Cerebellar cortex (tissue), 1 donor: ENCODE measurements around the gene LILRB4.
"Not testable (repeated sequence)": the region's sequence is repeated elsewhere in the genome, so short reads cannot be mapped to it uniquely, and the experiment has no call there.

Experiments used
- DNase-seq: peaks from one replicate; pipeline ENCODE4 v3.0.0-alpha.2; 2015; ENCODE audit warnings: low spot score

LILRB4 gene

GRCh38 chr19:54694648-54695047 lies 31.9 kb downstream of the LILRB4 start:
- no peak for DNase-seq

GRCh38 chr19:54696117-54696548 lies 33.3 kb downstream of the LILRB4 start:
- DNase-seq: no peak

DNA sequence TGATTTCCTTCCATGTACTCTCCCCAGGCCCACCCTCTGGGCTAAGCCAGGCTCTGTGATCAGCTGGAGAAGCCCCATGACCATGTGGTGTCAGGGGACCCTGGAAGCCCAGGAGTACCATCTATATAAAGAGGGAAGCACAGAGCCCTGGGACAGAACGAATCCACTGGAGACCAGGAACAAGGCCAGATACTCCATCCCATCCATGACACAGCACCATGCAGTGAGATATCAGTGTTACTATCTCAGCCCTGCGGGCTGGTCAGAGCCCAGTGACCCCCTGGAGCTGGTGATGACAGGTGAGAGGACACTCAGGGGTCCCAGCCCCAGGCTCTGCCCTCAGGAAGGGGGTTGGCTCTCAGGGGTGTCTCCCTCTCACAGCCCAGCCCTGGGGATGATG lies 34.0 kb downstream of the LILRB4 start:
- no peak for DNase-seq

DNA sequence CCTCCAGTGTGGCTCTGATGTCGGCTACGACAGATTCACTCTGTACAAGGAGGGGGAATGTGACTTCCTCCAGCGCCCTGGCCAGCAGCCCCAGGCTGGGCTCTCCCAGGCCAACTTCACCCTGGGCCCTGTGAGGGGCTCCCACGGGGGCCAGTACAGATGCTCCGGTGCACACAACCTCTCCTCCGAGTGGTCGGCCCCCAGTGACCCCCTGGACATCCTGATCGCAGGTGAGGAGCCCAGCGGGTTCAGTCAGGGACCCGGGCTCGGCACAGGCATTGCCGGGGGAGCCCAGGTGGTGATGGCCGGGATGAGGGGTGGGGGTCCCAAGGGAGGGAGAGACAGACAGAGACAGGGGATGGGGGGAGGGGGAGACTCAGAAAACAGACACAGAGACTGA lies 34.9 kb downstream of the LILRB4 start:
- DNase-seq: not testable (repeated sequence)

- no peak for DNase-seq
These were observed 42.1 kb downstream of the LILRB4 start for GRCh38 chr19:54704928-54705327.

DNA sequence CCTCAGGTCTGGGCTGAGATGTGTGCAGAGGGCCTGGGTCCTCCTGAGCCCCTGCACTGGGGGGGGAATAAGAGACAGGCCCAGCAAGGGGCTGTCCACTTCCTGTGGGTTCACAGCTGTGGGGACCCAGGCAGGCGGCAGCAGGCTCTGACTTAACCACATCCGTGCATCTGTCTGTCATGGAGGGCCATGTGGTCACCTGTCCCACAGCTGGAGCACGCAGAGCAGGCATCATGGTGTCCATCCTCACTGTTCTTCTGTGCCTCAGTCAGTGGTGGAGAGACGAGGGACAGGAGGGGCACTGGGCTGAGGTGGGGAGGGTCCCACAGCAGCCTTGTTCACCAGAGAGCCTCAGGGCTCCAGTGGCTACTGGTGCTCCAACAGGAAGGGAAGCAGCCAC lies 45.2 kb downstream of the LILRB4 start:
- no peak for DNase-seq

DNA sequence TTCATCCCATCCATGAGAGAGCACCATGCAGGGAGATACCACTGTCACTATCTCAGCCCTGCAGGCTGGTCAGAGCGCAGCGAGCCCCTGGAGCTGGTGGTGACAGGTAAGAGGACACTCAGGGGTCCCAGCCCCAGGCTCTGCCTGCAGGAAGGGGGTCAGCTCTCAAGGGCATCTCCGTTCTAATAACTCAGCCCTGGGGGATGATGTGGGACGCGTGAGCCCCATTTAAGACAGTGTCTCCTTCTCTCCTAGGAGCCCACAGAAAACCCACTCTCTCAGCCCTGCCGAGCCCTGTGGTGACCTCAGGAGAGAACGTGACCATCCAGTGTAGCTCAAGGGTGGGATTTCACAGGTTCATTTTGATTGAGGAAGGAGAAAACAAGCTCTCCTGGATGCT lies 46.0 kb downstream of the LILRB4 start:
- no peak for DNase-seq

DNA sequence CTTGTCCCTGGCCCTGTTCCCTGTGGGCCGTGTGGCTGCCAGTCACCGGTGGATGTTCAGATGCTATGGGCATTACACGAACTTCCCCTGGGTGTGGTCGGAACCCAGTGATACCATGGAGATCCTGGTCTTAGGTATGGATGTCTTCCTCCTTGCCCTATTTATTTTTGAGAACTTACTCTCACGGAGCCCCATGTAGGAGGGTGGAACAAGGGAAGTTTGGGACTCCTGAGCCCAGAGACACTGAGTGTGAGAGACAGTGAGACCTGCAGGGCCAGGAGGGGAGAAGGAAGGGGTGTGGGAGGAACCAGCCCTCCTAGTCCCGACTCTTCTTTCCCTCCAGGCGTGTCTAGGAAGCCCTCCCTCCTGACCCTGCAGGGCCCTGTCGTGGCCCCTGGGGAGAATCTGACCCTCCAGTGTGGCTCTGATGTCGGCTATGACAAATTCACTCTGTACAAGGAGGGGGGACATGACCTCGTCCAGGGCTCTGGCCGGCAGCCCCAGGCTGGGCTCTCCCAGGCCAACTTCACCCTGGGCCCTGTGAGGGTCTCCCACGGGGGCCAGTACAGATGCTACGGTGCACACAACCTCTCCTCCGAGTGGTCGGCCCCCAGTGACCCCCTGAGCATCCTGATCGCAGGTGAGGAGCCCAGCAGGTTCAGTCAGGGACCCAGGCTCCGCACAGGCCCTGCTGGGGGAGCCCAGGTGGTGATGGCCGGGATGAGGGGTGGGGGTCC lies 46.6 kb downstream of the LILRB4 start:
- DNase-seq: no peak

GRCh38 chr19:54709956-54710355 lies 47.2 kb downstream of the LILRB4 start:
- not testable (repeated sequence) for DNase-seq
